Naive thymus-derived CD4-positive, alpha-beta T cell (primary cell): Measurements from ENCODE around the gene PDE8A. TPM values are rescaled to one million over a fixed set of nuclear protein-coding genes. Genes with fewer than 3 reads are reported as not detected.

Source experiments
- ATAC-seq: fragments of 150-1000 bp; cut with Tn5 transposase; 2 replicates; pipeline ENCODE4 v1.10.0; 2021; ENCODE audit warnings: mild to moderate bottlenecking, moderate library complexity
- CTCF ChIA-PET: fragments of 350-600 bp; sonication (Branson Sonifier 250); formaldehyde crosslinking; loops from one replicate; lab custom pipeline; 2021; ENCODE audit warnings: antibody characterized with exemption; lab: Charles Lee
- POLR2A ChIA-PET: fragments of 350-600 bp; sonication (Branson Sonifier 250); formaldehyde crosslinking; loops from one replicate; lab custom pipeline; 2021; ENCODE audit warnings: antibody characterized with exemption, inconsistent platforms; lab: Charles Lee
- DNase-seq, 9 donors: peaks; one replicate each; pipeline versions ENCODE4 v3.0.0 to v3.0.0-alpha.2; 2020 to 2022; ENCODE audit warnings: mixed read lengths in 1 of 9
- H3K27ac ChIP-seq: one replicate; pipeline ENCODE4 v1.7.0; 2013; ENCODE audit warnings: mild to moderate bottlenecking, low read depth, low read length, moderate library complexity
- H3K27me3 ChIP-seq, 2 donors: one replicate each; pipeline ENCODE4 v1.7.0; 2013; ENCODE audit warnings: low read length in 2 of 2, mild to moderate bottlenecking in 2 of 2, moderate library complexity in 2 of 2; ENCODE audit not compliant: control insufficient read depth in 2 of 2, insufficient read depth in 2 of 2
- H3K36me3 ChIP-seq, 3 experiments: 1 replicate in 2 of 3; 2 replicates in 1 of 3; pipeline ENCODE4 v1.7.0; 2013; ENCODE audit warnings: low read length in 3 of 3, mild to moderate bottlenecking in 3 of 3, moderate library complexity in 1 of 3; ENCODE audit not compliant: insufficient read depth in 3 of 3, control insufficient read depth in 2 of 3
- H3K4me1 ChIP-seq, 2 donors: one replicate each; pipeline ENCODE4 v1.7.0; 2013; ENCODE audit warnings: low read length in 2 of 2, mild to moderate bottlenecking in 2 of 2, moderate library complexity in 1 of 2; ENCODE audit not compliant: control insufficient read depth in 2 of 2, insufficient read depth in 2 of 2
- H3K4me3 ChIP-seq: 2 replicates; pipeline ENCODE4 v1.7.0; 2013; ENCODE audit warnings: mild to moderate bottlenecking, low read length
- H3K9me3 ChIP-seq, 3 experiments: 1 replicate in 2 of 3; 2 replicates in 1 of 3; pipeline ENCODE4 v1.7.0; 2013; ENCODE audit warnings: low read length in 3 of 3; ENCODE audit not compliant: control insufficient read depth in 2 of 3
- H3K27ac Mint-ChIP-seq, 9 donors: one replicate each; pipeline ENCODE4 v1.8.0; 2020 to 2022; ENCODE audit warnings: mixed read lengths in 9 of 9, mild to moderate bottlenecking in 8 of 9, moderate library complexity in 5 of 9, inconsistent platforms in 2 of 9
- H3K27me3 Mint-ChIP-seq, 5 donors: one replicate each; pipeline ENCODE4 v1.8.0; 2021 to 2022; ENCODE audit warnings: mixed read lengths in 5 of 5, mild to moderate bottlenecking in 1 of 5
- H3K36me3 Mint-ChIP-seq, 5 donors: one replicate each; pipeline ENCODE4 v1.8.0; 2020 to 2022; ENCODE audit warnings: mixed read lengths in 5 of 5, mild to moderate bottlenecking in 3 of 5, inconsistent platforms in 1 of 5
- H3K4me1 Mint-ChIP-seq, 7 donors: one replicate each; pipeline ENCODE4 v1.8.0; 2020 to 2022; ENCODE audit warnings: mixed read lengths in 7 of 7, mild to moderate bottlenecking in 3 of 7, inconsistent platforms in 1 of 7
- H3K4me3 Mint-ChIP-seq, 10 donors: one replicate each; pipeline ENCODE4 v1.8.0; 2020 to 2022; ENCODE audit warnings: mild to moderate bottlenecking in 10 of 10, mixed read lengths in 10 of 10, moderate library complexity in 6 of 10, inconsistent platforms in 2 of 10
- H3K9me3 Mint-ChIP-seq, 11 donors: one replicate each; pipeline ENCODE4 v1.8.0; 2020 to 2022; ENCODE audit warnings: mixed read lengths in 11 of 11, mild to moderate bottlenecking in 4 of 11, inconsistent platforms in 1 of 11, moderate library complexity in 1 of 11
- intact Hi-C, 2 donors: fragments of 100-400 bp; cut with micrococcal nuclease; formaldehyde crosslinking; loops; one replicate each; pipeline ENCODE4 v1.15.1; 2023
- polyA plus RNA-seq, 2 donors: library from polyadenylated mRNA; unstranded; fragments of 300-500 nt; fragmentation: Illumina TruSeq; gene quantifications; one replicate each; pipeline ENCODE4 v1.2.3, GENCODE V29; 2021
- total RNA-seq, 6 experiments: library from RNA in 5 of 6; stranded (reverse) in 5 of 6; gene quantifications; 1 replicate in 5 of 6; 2 replicates in 1 of 6; pipeline ENCODE4 v1.2.3 and lab custom pipeline; 2021 to 2026

The PDE8A gene
- total and polyA plus RNA-seq, 7 experiments from 2014 or later: 1.7 to 43.3 (median 31.9) TPM

DNA sequence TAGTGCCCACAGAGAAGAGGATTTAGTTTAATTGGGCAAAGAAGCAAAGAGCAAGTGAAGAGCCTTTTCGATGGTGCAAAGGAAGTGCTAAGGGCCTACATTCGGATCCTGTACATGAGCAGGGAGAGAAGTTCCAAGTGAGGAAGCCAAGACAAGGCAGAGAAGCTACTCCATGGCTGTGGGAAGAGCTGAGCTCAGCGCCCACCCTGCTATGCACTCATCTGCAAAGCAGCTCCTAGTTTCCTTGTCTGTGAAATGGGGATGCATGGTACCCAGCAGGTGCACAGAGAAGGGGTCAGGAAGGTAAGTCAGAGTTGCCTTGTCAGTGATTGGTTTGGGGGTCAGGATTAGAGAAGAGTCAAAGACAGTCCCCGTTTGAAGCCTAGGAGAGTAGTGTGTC, 126.5 kb downstream of the PDE8A start:
- CTCF ChIA-PET: no interaction called here
- no peaks in the 10 kb centered on the region for H3K27me3 ChIP-seq
- peaks cover 3 to 25% (median 18%) of the 10 kb centered on the region in 5 donors for H3K36me3 Mint-ChIP-seq

DNA sequence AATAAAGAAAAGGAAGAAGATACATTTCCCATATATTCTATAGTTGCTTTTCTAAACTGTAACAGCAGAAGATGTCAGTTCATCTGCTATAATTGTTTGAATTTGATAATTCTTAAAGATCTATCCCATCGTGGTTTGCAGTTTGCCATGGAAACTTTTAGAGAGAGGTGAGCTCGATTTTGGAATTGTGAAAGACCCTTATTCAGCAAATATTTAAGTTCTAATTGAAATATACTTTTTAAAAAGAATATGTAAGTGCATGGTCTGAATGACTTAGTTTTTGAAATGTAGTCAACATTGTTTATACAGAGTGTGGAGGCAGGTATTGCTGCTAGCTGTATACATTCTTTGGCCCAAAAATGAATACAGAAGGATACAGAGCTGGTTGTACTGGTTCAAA, 127.7 kb downstream of the PDE8A start:
- Histone ChIP-seq H3K27ac (no peak overlapping the region), H3K27me3 (no peaks in the 10 kb centered on the region), H3K9me3 (no peaks in the 10 kb centered on the region), H3K4me3 (no peak overlapping the region), H3K4me1 (no peaks in the 10 kb centered on the region), H3K36me3 (peaks cover 0 to 17% (median 0%) of the 10 kb centered on the region in 3 experiments)
- Mint-ChIP-seq H3K4me3 (no peak overlapping the region), H3K9me3 (no peaks in the 10 kb centered on the region), H3K36me3 (peaks cover 5 to 33% (median 24%) of the 10 kb centered on the region in 5 donors), H3K27me3 (no peaks in the 10 kb centered on the region), H3K4me1 (peaks cover 0 to 1% (median 0%) of the 10 kb centered on the region in 7 donors), H3K27ac (no peak overlapping the region)
- DNase-seq (no peak), ATAC-seq (no peak)
- CTCF ChIA-PET: no interaction called here
- intact Hi-C loops: no loop called here
- POLR2A ChIA-PET: no interaction called here

More for the DNA sequence above, 126.5 kb downstream of the PDE8A start:
- no peaks in the 10 kb centered on the region for H3K27me3 Mint-ChIP-seq
- Histone ChIP-seq H3K27ac (no peak overlapping the region), H3K36me3 (peaks cover 0 to 9% (median 0%) of the 10 kb centered on the region in 3 experiments), H3K4me1 (no peaks in the 10 kb centered on the region), H3K9me3 (no peaks in the 10 kb centered on the region), H3K4me3 (no peak overlapping the region)
- no peak for ATAC-seq
- intact Hi-C loops: no loop called here
- no peak overlapping the region for H3K27ac Mint-ChIP-seq
- H3K4me3 Mint-ChIP-seq: no peak overlapping the region
- POLR2A ChIA-PET: no interaction called here
- H3K9me3 Mint-ChIP-seq: no peaks in the 10 kb centered on the region
- H3K4me1 Mint-ChIP-seq: peaks cover 0 to 7% (median 5%) of the 10 kb centered on the region in 7 donors
- DNase-seq: no peak

DNA sequence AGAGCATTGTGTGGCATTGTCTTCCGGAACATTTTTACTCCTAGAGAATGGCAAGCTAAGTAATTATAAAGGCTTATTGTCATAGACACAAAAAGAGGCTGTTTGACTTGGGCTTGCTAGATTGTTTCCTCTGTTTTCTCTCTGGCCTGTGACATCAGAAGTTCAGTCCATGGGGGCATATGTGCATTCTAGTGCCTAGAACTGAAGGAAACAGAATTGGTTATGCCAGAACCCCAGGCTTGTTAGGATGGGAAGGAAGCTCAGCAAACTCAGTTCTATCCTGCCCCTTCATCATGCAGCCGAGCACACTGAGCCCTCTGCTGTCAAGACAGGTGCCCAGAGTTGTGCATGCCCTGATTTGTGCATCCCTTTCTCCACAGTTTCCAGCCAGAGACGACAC, 131.3 kb downstream of the PDE8A start:
- ATAC-seq (no peak), DNase-seq (no peak)
- no peaks in the 10 kb centered on the region for H3K9me3 Mint-ChIP-seq
- H3K27me3 Mint-ChIP-seq: no peaks in the 10 kb centered on the region
- H3K4me1 Mint-ChIP-seq: no peaks in the 10 kb centered on the region
- ChIA-PET CTCF (no interaction called here), POLR2A (no interaction called here)
- H3K4me1 ChIP-seq: no peaks in the 10 kb centered on the region
- H3K4me3 ChIP-seq: no peak overlapping the region
- no peak overlapping the region for H3K4me3 Mint-ChIP-seq
- peaks cover 0 to 56% (median 49%) of the 10 kb centered on the region in 5 donors for H3K36me3 Mint-ChIP-seq
- H3K27ac Mint-ChIP-seq: no peak overlapping the region
- H3K27ac ChIP-seq: no peak overlapping the region
- H3K36me3 ChIP-seq: peaks cover 0 to 41% (median 0%) of the 10 kb centered on the region in 3 experiments
- H3K27me3 ChIP-seq: no peaks in the 10 kb centered on the region
- H3K9me3 ChIP-seq: no peaks in the 10 kb centered on the region
- intact Hi-C loops: no loop called here

DNA sequence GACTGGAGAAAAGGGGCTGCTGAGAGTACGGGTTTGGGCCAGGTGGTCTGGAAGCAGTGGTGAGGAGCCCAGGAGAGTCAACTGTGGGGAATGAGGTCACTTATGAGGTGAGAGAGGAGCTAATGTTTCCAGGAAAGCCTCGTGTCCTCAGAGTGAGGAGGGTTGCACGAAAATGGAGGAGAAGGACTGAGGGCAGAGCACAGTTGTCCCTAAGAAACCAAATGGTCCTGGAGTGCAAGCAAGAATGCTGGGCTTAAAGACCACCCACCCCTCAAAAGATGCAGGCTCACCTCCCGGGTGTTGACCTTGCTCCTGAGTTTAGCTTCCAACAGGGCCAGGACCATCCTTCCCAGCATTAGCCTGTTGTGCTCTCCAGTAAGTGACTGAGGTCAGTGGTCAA, 133.2 kb downstream of the PDE8A start:
- no peak for ATAC-seq
- CTCF ChIA-PET: no interaction called here
- no peak overlapping the region for H3K27ac ChIP-seq
- no peaks in the 10 kb centered on the region for H3K9me3 ChIP-seq
- no peaks in the 10 kb centered on the region for H3K4me1 ChIP-seq
- no peak overlapping the region for H3K4me3 ChIP-seq
- H3K36me3 ChIP-seq: peaks cover 0 to 45% (median 0%) of the 10 kb centered on the region in 3 experiments
- DNase-seq: no peak
- H3K27ac Mint-ChIP-seq: peak overlapping the region in 1 of 9 donors; percentile 48
- no peaks in the 10 kb centered on the region for H3K9me3 Mint-ChIP-seq
- no peaks in the 10 kb centered on the region for H3K27me3 Mint-ChIP-seq
- no peak overlapping the region for H3K4me3 Mint-ChIP-seq
- no peaks in the 10 kb centered on the region for H3K4me1 Mint-ChIP-seq
- POLR2A ChIA-PET: no interaction called here
- intact Hi-C loops: no loop called here
- peaks cover 0 to 53% (median 47%) of the 10 kb centered on the region in 5 donors for H3K36me3 Mint-ChIP-seq
- H3K27me3 ChIP-seq: no peaks in the 10 kb centered on the region

DNA sequence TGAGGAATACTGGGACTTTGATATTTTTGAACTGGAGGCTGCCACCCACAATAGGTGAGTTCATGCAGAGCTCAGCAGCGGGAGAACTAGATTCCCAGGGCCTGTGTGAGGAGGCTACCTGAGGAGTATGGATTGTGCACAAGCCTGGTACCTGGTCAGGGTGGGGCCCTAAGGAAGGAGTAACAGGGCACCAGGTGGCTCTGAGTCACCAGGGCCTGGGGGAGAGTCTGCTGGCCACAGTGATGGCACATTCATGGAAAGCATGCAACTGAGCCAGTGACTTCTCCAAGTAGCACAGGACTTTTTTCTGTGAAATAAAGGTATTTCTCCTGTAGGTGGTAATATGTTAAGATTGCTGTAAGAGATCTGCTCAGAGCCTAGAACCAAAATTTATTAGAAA, 134.4 kb downstream of the PDE8A start:
- intact Hi-C loops: no loop called here
- no peak overlapping the region for H3K27ac ChIP-seq
- Mint-ChIP-seq H3K36me3 (peaks cover 3 to 57% (median 51%) of the 10 kb centered on the region in 5 donors), H3K27ac (peak overlapping the region in 1 of 9 donors; percentile 77), H3K4me3 (no peak overlapping the region), H3K9me3 (no peaks in the 10 kb centered on the region), H3K4me1 (no peaks in the 10 kb centered on the region), H3K27me3 (no peaks in the 10 kb centered on the region)
- DNase-seq: no peak
- ATAC-seq: no peak
- H3K9me3 ChIP-seq: no peaks in the 10 kb centered on the region
- CTCF ChIA-PET: no interaction called here
- H3K36me3 ChIP-seq: peaks cover 0 to 45% (median 0%) of the 10 kb centered on the region in 3 experiments
- H3K4me3 ChIP-seq: no peak overlapping the region
- POLR2A ChIA-PET: no interaction called here
- H3K27me3 ChIP-seq: no peaks in the 10 kb centered on the region
- no peaks in the 10 kb centered on the region for H3K4me1 ChIP-seq

DNA sequence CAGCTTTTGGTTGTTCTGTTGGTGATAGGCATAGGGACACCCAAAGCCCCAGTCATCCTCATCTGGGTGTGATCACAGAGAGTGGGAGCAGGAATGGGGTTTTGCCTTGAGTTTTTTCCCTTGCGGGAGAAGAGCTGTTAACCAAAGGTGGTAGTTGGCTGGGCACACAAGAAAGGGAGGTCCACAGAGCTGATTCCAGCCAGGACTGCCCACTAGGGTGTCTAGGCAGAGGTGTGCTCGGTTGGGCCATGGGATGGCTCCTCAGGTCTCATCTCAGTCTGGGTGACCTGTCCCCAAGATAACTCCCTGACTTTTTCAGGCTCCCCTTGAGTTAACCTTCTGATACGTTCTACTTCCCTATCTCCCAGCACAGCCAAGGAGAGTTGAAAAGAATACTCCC, 134.8 kb downstream of the PDE8A start:
- H3K36me3 Mint-ChIP-seq: peaks cover 3 to 54% (median 47%) of the 10 kb centered on the region in 5 donors

DNA sequence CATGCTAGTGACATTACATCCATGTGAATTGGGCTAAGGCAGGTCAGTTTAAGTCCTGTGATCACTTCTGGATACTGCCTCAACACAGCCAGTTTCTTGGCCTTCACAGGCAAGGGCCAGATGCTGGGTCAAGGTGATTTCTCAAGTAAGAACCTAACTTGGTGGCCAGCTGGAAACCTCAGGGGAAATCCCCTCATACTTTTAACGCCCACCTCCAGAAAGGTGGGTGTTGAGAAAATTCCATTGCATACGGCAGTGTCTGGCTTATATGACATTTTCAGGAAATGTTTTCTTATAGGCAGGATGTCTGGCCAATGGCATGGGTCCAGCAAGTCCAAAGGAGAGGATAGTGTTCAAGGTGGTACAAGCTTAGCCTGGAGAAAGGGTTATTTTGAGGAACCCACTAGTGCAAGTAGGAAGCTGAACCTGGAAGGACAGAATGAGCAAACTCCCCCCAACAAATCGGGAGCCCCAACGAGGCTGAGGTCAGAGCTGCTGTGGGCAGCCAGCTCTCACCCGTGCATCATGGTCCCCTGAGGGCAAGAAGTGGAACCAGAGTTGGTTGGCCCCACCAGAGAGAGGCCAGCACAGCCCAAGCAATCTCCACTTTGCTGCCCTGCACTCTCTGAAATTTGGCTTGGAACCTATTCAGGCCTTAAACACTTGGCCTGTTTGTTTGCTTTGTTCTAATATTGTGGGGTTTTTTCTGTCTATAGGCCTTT, 135.4 kb downstream of the PDE8A start:
- no peak overlapping the region for H3K4me3 ChIP-seq
- ChIA-PET CTCF (no interaction called here), POLR2A (no interaction called here)
- H3K27me3 ChIP-seq: no peaks in the 10 kb centered on the region
- no peaks in the 10 kb centered on the region for H3K9me3 ChIP-seq
- no peaks in the 10 kb centered on the region for H3K4me1 Mint-ChIP-seq
- peak in 1 of 9 donors; percentile 23 for DNase-seq
- no peaks in the 10 kb centered on the region for H3K27me3 Mint-ChIP-seq
- intact Hi-C loops: no loop called here
- H3K36me3 Mint-ChIP-seq: peaks cover 3 to 55% (median 50%) of the 10 kb centered on the region in 5 donors
- H3K4me1 ChIP-seq: no peaks in the 10 kb centered on the region
- peaks cover 0 to 45% (median 0%) of the 10 kb centered on the region in 3 experiments for H3K36me3 ChIP-seq
- no peak overlapping the region for H3K27ac ChIP-seq
- peak overlapping the region in 1 of 9 donors; percentile 47 for H3K27ac Mint-ChIP-seq
- no peak overlapping the region for H3K4me3 Mint-ChIP-seq
- H3K9me3 Mint-ChIP-seq: no peaks in the 10 kb centered on the region
- no peak for ATAC-seq

More for the DNA sequence above, 134.8 kb downstream of the PDE8A start:
- Histone ChIP-seq H3K4me3 (no peak overlapping the region), H3K4me1 (no peaks in the 10 kb centered on the region), H3K27ac (no peak overlapping the region), H3K9me3 (no peaks in the 10 kb centered on the region), H3K36me3 (peaks cover 0 to 45% (median 0%) of the 10 kb centered on the region in 3 experiments), H3K27me3 (no peaks in the 10 kb centered on the region)
- H3K27ac Mint-ChIP-seq: no peak overlapping the region
- no peak overlapping the region for H3K4me3 Mint-ChIP-seq
- intact Hi-C loops: no loop called here
- no peaks in the 10 kb centered on the region for H3K27me3 Mint-ChIP-seq
- ChIA-PET CTCF (no interaction called here), POLR2A (no interaction called here)
- H3K4me1 Mint-ChIP-seq: no peaks in the 10 kb centered on the region
- DNase-seq (no peak), ATAC-seq (no peak)
- H3K9me3 Mint-ChIP-seq: no peaks in the 10 kb centered on the region
